Activated T-cell treated with anti-CD3 and anti-CD28 coated beads, Interleukin-2, amount 50 U/mL, for 1 hour (primary cell): ENCODE results near the gene FGF3.

ENCODE experiments used
- DNase-seq: peaks from one replicate; pipeline ENCODE4 v3.0.0-alpha.2; 2020

The FGF3 gene

GRCh38 chr11:69823641-69824265, 4.5 kb upstream of the FGF3 start:
- DNase-seq = no peak

GRCh38 chr11:69822676-69823494, 3.7 kb upstream of the FGF3 start:
- DNase-seq = no peak

- no peak for DNase-seq
Observed at GRCh38 chr11:69821511-69822040, 2.4 kb upstream of the FGF3 start.

GRCh38 chr11:69820441-69820840, 1.2 kb upstream of the FGF3 start:
- DNase-seq = no peak

GRCh38 chr11:69819541-69820070, 390 bp upstream of the FGF3 start:
- DNase-seq = no peak

- DNase-seq = no peak
Observed at GRCh38 chr11:69818231-69818602, 999 bp downstream of the FGF3 start.

GRCh38 chr11:69817265-69818230, 1.7 kb downstream of the FGF3 start:
- no peak for DNase-seq

- DNase-seq = no peak
Observed at GRCh38 chr11:69816671-69817070, 2.5 kb downstream of the FGF3 start.

GRCh38 chr11:69815973-69816372, 3.2 kb downstream of the FGF3 start:
- DNase-seq = no peak

GRCh38 chr11:69814902-69815301, 4.3 kb downstream of the FGF3 start:
- DNase-seq = no peak

GRCh38 chr11:69814411-69814810, 4.8 kb downstream of the FGF3 start:
- DNase-seq = no peak

- DNase-seq = no peak
Observed at GRCh38 chr11:69813839-69814238, 5.4 kb downstream of the FGF3 start.

- no peak for DNase-seq
Observed at GRCh38 chr11:69812946-69813345, 6.3 kb downstream of the FGF3 start.

GRCh38 chr11:69812256-69812655, 7.0 kb downstream of the FGF3 start:
- no peak for DNase-seq

GRCh38 chr11:69811431-69811830, 7.8 kb downstream of the FGF3 start:
- no peak for DNase-seq

GRCh38 chr11:69810289-69811118, 8.7 kb downstream of the FGF3 start:
- no peak for DNase-seq

- DNase-seq = no peak
Observed at GRCh38 chr11:69808667-69809086, 10.5 kb downstream of the FGF3 start.

GRCh38 chr11:69807106-69807815, 12.0 kb downstream of the FGF3 start:
- DNase-seq = no peak

- no peak for DNase-seq
Observed at GRCh38 chr11:69804769-69805508, 14.3 kb downstream of the FGF3 start.

- DNase-seq = no peak
Observed at GRCh38 chr11:69803604-69804218, 15.5 kb downstream of the FGF3 start.
